ENCODE data around the gene MAN1C1. TPM values are rescaled to one million over a fixed set of nuclear protein-coding genes. Genes with fewer than 3 reads are reported as not detected.

Gene MAN1C1
- total RNA-seq, 1 donor from 2014 or later = 0.20 TPM

DNA sequence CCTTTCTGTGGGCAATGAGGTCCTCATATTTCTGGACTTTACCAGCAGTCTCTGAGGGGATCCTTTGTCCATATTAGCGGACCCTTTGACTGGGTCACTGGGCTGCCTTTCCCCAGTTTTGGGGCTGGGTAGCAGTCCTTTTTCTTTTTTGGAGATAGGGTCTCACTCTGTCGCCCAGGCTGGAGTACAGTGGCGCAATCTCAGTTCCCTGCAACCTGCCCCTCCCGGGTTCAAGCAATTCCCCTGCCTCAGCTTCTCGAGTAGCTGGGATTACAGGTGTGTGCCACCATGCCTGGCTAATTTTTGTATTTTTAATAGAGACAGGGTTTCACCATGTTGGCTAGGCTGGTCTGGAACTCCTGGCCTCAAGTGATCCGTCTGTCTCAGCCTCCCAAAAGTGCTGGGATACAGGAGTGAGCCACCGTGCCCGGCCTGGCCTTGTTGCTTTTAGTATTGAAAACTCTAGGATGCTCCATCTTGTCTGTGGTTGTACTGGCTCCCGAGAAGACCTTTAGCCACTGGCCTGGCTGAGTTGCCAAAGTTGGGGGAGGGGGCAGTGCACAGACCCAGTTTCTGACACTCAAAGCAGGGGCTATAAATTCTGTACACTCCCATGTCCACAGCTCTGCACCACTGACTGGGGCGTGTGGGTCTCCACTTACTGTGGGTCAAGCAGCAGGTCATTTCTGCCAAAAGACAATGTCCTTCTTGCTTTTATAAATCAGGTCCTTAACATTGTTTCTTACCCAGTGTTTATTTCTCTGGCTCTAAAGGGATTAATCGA, 33.1 kb downstream of the MAN1C1 start:
- CTCF ChIA-PET = no interaction called here
- intact Hi-C loops (cut with micrococcal nuclease) = no loop called here
- Mint-ChIP-seq H3K36me3 (ENCODE audit: low read depth) (no peaks in the 10 kb centered on the region), H3K4me3 (no peak overlapping the region), H3K4me1 (no peaks in the 10 kb centered on the region), H3K9me3 (no peaks in the 10 kb centered on the region), H3K27me3 (peaks cover 26% of the 10 kb centered on the region), H3K27ac (no peak overlapping the region)
- TF ChIP-seq, protein P1, sequence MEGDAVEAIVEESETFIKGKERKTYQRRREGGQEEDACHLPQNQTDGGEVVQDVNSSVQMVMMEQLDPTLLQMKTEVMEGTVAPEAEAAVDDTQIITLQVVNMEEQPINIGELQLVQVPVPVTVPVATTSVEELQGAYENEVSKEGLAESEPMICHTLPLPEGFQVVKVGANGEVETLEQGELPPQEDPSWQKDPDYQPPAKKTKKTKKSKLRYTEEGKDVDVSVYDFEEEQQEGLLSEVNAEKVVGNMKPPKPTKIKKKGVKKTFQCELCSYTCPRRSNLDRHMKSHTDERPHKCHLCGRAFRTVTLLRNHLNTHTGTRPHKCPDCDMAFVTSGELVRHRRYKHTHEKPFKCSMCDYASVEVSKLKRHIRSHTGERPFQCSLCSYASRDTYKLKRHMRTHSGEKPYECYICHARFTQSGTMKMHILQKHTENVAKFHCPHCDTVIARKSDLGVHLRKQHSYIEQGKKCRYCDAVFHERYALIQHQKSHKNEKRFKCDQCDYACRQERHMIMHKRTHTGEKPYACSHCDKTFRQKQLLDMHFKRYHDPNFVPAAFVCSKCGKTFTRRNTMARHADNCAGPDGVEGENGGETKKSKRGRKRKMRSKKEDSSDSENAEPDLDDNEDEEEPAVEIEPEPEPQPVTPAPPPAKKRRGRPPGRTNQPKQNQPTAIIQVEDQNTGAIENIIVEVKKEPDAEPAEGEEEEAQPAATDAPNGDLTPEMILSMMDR (IDR thresholded peaks at IDR 0.05) = no peak
- DNase-seq (no peak), ATAC-seq (ENCODE audit: low read depth) (no peak)
- POLR2A ChIA-PET = no interaction called here

DNA sequence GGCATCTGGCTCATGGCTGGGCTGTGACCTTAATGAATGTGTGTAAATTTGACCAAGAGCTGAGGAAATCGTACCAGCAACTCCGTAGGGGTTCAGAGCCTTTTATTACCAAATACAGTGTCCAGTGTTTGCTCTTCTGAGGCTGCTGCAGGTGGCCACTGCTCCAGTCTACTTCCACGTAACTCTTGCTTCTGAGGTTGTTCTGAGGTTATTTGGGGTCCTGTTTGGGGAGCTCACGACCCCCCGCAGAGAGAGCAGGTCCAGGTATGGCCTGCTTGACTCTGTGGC, 33.6 kb downstream of the MAN1C1 start:
- Mint-ChIP-seq H3K9me3 (no peaks in the 10 kb centered on the region), H3K4me1 (no peaks in the 10 kb centered on the region), H3K27ac (no peak overlapping the region), H3K36me3 (ENCODE audit: low read depth) (no peaks in the 10 kb centered on the region), H3K27me3 (peaks cover 23% of the 10 kb centered on the region), H3K4me3 (no peak overlapping the region)
- CTCF ChIA-PET = no interaction called here
- TF ChIP-seq, protein P1 (IDR thresholded peaks at IDR 0.05) = no peak
- ATAC-seq (ENCODE audit: low read depth) (no peak), DNase-seq (no peak)
- intact Hi-C loops (cut with micrococcal nuclease) = no loop called here
- POLR2A ChIA-PET = no interaction called here

DNA sequence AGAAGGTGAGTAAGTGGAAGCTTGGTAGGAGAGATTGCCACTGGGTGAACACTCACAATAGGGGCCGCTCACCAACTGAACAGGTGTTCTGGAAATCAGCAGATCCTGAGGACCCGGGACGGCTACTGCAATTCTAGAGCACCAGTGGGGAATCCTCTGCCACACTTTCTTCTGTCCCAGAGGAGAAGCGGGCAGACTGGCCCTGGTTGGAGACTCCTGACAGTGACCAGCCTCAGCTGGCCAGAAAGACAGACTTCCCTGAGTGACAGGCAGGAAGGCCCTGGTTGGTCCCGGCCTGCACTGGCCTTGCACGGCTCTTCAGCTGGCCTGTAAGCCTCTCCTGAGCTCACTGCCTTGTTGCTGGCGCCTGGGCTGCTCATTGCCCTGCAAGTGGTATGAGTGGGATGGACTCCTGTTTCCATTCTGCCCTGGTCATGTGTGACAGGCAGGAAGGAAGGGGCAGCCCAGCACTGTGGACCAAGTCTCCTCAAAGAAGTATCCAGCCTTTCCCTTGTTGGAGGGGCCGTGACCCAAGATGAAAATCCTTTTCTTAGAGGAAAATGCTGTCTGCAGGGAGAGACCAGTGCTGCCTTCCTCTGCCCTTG, 34.5 kb downstream of the MAN1C1 start:
- Mint-ChIP-seq H3K36me3 (ENCODE audit: low read depth) (no peaks in the 10 kb centered on the region), H3K27ac (no peak overlapping the region), H3K27me3 (peaks cover 14% of the 10 kb centered on the region), H3K4me1 (no peaks in the 10 kb centered on the region), H3K4me3 (no peak overlapping the region), H3K9me3 (no peaks in the 10 kb centered on the region)
- TF ChIP-seq, protein P1 (IDR thresholded peaks at IDR 0.05) = no peak
- ChIA-PET CTCF (no interaction called here), POLR2A (no interaction called here)
- no peak for DNase-seq
- intact Hi-C loops (cut with micrococcal nuclease) = no loop called here
- ATAC-seq (ENCODE audit: low read depth) = no peak

DNA sequence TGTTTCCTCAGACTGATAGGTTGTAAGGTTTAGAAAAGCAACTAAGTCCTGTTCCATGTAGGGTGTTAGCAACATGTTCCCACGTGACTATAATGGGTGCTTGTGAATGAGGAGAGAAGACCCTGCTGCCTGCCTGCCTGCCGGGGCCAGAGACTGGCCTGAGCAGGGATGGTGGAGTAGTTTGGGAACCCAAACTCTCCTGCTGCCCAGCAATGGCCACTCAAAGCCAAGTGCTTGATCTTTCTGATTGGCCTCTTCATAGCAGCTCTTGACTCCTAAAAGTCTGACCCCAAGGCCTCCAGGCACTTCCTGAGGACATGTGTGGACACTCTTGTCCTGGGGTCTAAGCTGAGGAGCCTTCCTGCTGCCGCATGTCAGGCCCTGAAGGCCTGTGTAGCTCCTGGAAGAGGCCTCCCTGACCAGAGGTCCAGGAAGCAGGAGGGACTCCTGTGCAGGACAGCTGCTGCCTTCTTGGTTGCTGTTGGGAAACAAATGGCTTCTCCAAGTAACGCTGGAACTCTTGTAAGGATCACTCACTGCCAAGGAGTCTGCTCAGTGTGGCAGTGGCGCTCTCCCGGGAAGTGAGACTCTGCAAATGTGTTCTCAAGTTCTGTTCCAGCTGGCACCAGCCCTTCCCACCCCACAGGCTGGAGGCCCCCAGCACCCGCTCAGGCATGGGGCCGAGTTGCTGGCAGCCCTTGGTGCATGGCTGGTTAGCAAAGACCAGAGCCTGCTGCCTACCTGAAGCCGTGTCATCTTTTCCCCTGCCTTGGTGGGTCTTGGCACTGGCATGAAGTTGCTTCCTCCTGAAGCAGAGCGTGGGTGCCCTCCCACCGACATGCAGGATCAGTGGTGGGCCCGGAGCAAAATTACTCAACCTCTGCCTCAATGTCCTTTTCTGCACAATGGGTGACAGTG, 35.5 kb downstream of the MAN1C1 start:
- no peak for ATAC-seq (ENCODE audit: low read depth)
- POLR2A ChIA-PET = no interaction called here
- TF ChIP-seq, protein P1 (IDR thresholded peaks at IDR 0.05) = no peak
- Mint-ChIP-seq H3K36me3 (ENCODE audit: low read depth) (no peaks in the 10 kb centered on the region), H3K4me3 (no peak overlapping the region), H3K4me1 (peaks cover under 1% of the 10 kb centered on the region), H3K27me3 (peaks cover 7% of the 10 kb centered on the region), H3K27ac (no peak overlapping the region), H3K9me3 (no peaks in the 10 kb centered on the region)
- intact Hi-C loops (cut with micrococcal nuclease) = no loop called here
- no peak for DNase-seq
- CTCF ChIA-PET = no interaction called here

DNA sequence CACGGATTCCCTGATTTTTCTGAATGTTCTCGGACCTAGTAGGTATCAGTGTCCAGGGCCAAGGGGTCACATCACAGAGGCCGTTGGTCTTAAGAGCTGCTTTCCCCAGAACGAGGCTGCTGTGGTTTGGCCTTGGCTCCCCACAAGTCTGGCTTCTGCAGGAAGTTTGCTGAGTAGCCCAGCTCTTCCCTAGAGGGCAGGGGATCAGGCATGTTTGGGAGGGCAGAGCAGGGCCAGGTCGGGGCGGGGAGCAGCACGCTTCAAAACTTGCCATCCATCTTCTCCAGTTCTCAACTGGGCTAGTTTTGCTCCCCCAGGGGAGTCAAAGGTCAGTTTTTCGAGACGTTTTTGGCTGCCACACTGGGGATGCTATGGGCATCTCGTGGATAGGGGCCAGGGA, 37.0 kb downstream of the MAN1C1 start:
- H3K27me3 Mint-ChIP-seq = peaks cover 1% of the 10 kb centered on the region
- H3K36me3 Mint-ChIP-seq (ENCODE audit: low read depth) = no peaks in the 10 kb centered on the region
- no peak overlapping the region for H3K4me3 Mint-ChIP-seq
- H3K27ac Mint-ChIP-seq = no peak overlapping the region
- H3K4me1 Mint-ChIP-seq = peaks cover 10% of the 10 kb centered on the region
- TF ChIP-seq, protein P1 (IDR thresholded peaks at IDR 0.05) = no peak
- ATAC-seq (ENCODE audit: low read depth) (no peak), DNase-seq (no peak)
- CTCF ChIA-PET = no interaction called here
- POLR2A ChIA-PET = interaction anchor here (0.6 kb wide), 1 partner anchor 1634 kb away, joined by 5 read pairs; no protein-coding TSS in a partner anchor
- H3K9me3 Mint-ChIP-seq = no peaks in the 10 kb centered on the region
- intact Hi-C loops (cut with micrococcal nuclease) = no loop called here
